ENCODE results near the gene CDK14. TPM values are rescaled to one million over a fixed set of nuclear protein-coding genes. Genes with fewer than 3 reads are reported as not detected.

CDK14 gene
- total RNA-seq, 3 donors from 2014 or later: 0.71 to 1.1 (median 0.95) TPM

DNA sequence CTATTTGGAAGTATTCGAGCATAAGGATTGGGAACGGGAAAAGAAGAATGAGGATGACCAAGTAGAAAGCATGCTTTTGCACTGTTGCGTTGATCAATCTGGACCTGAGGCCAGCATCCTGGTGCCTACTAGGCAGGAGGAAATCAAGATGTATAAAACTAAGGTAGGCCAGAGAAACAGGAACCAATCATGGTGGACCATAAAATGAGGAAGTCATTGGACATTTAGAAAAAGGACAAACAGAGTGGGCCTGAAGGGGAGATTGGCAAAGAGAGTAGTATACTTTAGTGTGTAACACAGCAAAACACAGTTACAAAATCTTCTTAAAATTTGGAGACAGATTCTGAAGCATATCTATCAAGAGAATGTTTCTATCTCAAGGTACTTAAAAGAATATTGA lies 497.1 kb downstream of the CDK14 start:
- no peaks in the 10 kb centered on the region for H3K36me3 Mint-ChIP-seq (ENCODE audit: insufficient read depth)
- ATAC-seq (no peak), DNase-seq (no peak)
- H3K9me3 Mint-ChIP-seq: no peaks in the 10 kb centered on the region
- no peaks in the 10 kb centered on the region for H3K4me1 Mint-ChIP-seq (ENCODE audit: low read depth)
- H3K4me3 Mint-ChIP-seq: no peak overlapping the region
- H3K27me3 Mint-ChIP-seq (ENCODE audit: low read depth): peaks cover 3% of the 10 kb centered on the region

DNA sequence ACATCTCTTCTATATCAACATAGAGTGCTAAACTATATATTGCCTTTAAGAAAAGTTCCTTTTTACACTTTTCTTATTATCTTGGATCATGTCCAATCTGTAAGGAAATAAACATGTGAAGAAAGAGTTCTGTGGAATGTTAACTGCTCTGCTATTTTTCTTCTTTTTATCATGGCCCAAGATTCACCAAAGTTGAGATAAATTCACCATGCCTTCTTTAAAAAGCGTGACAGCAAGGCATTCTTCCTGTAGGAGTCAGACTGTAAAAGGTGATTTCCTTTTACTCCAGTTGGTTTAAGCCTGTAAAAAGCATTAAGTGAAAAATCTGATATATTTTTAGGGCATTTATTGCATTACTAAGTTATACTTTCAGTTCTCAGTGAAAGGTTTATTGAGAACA lies 502.4 kb downstream of the CDK14 start:
- ATAC-seq (no peak), DNase-seq (no peak)
- Mint-ChIP-seq H3K27me3 (ENCODE audit: low read depth) (no peaks in the 10 kb centered on the region), H3K36me3 (ENCODE audit: insufficient read depth) (no peaks in the 10 kb centered on the region), H3K4me3 (no peak overlapping the region), H3K4me1 (ENCODE audit: low read depth) (no peaks in the 10 kb centered on the region), H3K9me3 (no peaks in the 10 kb centered on the region)

DNA sequence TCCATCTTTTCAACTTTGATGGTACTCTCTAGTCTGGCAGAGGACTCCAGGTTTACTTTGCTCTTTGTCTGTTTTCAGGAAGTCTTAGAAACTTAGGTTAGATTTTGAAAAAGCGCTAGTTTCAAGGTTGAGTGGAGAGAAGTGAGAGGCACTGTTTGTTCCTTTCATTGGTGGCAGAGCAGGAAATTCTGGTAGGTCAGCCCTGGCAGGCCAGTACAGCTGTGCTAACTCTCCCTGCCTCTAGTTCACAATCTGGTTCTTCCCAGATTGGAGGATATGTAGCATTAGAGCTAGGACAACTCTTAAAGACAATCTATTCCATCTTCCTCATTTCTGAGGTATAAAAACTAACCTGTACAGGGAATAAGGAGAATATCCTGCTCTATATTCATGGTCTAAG lies 507.2 kb downstream of the CDK14 start:
- DNase-seq: no peak
- H3K36me3 Mint-ChIP-seq (ENCODE audit: insufficient read depth): no peaks in the 10 kb centered on the region
- H3K4me1 Mint-ChIP-seq (ENCODE audit: low read depth): no peaks in the 10 kb centered on the region
- ATAC-seq: no peak
- no peak overlapping the region for H3K4me3 Mint-ChIP-seq
- no peaks in the 10 kb centered on the region for H3K9me3 Mint-ChIP-seq
- peaks cover 3% of the 10 kb centered on the region for H3K27me3 Mint-ChIP-seq (ENCODE audit: low read depth)

DNA sequence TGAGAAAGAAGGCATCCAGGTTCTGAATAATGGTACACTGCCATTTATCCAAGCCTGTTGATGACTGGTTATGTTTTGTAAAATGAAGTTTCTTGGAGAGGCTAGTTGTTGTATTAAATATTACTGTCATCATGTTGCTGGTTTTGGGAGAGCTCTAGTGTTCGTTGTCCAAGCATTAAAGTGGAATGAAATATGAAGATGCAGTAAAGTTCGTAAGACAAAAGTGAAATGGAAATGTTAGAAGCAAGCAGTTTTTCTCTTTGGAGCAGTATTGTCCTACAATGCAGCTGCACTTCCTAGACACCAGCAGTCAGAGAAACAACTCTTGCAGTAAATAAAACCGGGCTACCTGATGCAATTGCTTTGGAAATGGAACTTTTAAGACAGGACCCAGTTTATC lies 511.3 kb downstream of the CDK14 start:
- no peak overlapping the region for H3K4me3 Mint-ChIP-seq
- H3K36me3 Mint-ChIP-seq (ENCODE audit: insufficient read depth): no peaks in the 10 kb centered on the region
- H3K27me3 Mint-ChIP-seq (ENCODE audit: low read depth): peaks cover 3% of the 10 kb centered on the region
- H3K9me3 Mint-ChIP-seq: no peaks in the 10 kb centered on the region
- ATAC-seq: no peak
- no peak for DNase-seq
- H3K4me1 Mint-ChIP-seq (ENCODE audit: low read depth): no peaks in the 10 kb centered on the region

DNA sequence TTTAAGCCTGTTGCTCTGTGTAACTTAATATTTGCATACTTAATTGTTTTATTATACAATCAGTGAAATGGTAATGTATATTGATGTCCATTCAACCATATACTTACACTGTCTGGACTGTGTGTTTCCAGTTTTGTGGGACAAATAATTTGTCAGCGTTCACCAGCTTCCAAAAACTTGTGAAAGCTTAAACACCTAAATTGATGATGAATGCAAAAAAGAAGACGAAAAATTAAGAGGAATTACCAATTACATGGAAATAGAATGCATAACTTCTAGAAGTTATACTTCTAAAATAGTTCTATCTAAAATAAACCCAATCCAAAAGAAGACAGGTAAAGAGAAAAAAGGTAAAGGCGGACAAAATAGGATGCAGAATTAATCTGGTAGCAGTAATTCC lies 513.1 kb downstream of the CDK14 start:
- peaks cover 3% of the 10 kb centered on the region for H3K27me3 Mint-ChIP-seq (ENCODE audit: low read depth)
- H3K4me1 Mint-ChIP-seq (ENCODE audit: low read depth): no peaks in the 10 kb centered on the region
- ATAC-seq (no peak), DNase-seq (no peak)
- no peaks in the 10 kb centered on the region for H3K36me3 Mint-ChIP-seq (ENCODE audit: insufficient read depth)
- H3K4me3 Mint-ChIP-seq: no peak overlapping the region
- H3K9me3 Mint-ChIP-seq: no peaks in the 10 kb centered on the region

DNA sequence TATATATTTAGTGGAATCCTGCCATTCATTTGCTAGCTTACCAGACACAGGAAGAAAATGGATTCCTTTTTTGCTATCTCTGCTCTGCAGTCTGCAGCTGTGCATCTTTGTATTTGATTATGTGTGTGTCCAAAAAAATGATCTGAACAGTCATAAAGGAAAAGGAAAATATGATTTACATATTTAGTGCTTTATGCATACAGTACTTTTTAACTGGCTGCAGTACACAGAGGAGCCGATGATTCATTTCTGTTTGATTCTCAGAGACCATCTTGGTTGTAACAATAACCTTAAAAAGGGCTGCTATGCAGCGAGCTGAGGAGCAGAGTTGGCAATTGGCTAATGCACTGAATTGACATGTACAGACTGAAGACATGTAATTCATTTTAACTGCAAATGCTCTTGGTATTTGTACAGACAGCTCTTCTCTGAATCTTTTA lies 516.8 kb downstream of the CDK14 start:
- DNase-seq (no peak), ATAC-seq (no peak)
- Mint-ChIP-seq H3K27me3 (ENCODE audit: low read depth) (no peaks in the 10 kb centered on the region), H3K36me3 (ENCODE audit: insufficient read depth) (no peaks in the 10 kb centered on the region), H3K4me1 (ENCODE audit: low read depth) (no peaks in the 10 kb centered on the region), H3K4me3 (no peak overlapping the region), H3K9me3 (no peaks in the 10 kb centered on the region)

DNA sequence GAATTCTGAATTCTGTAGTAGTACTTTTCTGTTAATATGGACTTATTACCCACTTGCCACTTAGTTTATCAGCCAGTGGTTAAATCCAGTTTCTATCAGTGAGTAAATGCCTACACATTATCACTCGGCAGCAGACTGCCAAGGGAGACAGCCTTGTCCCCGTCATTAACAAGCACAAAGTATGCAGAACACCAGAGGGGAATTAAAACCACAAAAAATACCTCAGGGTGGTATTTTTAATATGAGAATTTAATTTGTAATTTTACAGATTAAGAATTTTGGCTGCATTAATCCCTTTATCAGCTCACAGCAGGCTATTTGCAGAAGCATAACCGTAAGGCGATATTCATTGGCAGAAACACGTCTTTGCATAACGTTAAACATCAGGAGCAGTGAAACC lies 518.1 kb downstream of the CDK14 start:
- Mint-ChIP-seq H3K4me1 (ENCODE audit: low read depth) (no peaks in the 10 kb centered on the region), H3K9me3 (no peaks in the 10 kb centered on the region), H3K36me3 (ENCODE audit: insufficient read depth) (no peaks in the 10 kb centered on the region), H3K27me3 (ENCODE audit: low read depth) (no peaks in the 10 kb centered on the region), H3K4me3 (no peak overlapping the region)
- DNase-seq (no peak), ATAC-seq (no peak)

DNA sequence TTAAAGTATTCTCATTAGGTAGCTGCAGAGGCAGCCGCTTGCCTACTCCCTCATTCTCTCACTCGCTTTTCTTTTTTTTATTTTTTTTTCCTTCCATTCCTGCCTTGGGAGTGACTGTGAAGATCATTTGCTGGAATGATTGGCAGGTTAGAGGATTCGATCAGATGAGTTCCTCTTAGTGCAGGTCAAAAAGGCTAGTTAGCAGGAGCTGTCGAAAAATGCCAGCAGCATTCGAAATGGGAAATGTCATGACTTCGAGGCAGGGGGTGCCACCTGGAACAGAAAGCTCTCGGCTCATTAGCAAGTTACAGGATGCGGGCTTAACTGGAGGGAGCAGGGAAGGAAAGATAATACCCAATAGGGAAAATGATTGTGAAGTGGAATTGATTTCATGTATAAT lies 530.6 kb downstream of the CDK14 start:
- ATAC-seq (no peak), DNase-seq (no peak)
- peaks cover 2% of the 10 kb centered on the region for H3K27me3 Mint-ChIP-seq (ENCODE audit: low read depth)
- H3K9me3 Mint-ChIP-seq: no peaks in the 10 kb centered on the region
- H3K4me3 Mint-ChIP-seq: no peak overlapping the region
- no peaks in the 10 kb centered on the region for H3K36me3 Mint-ChIP-seq (ENCODE audit: insufficient read depth)
- no peaks in the 10 kb centered on the region for H3K4me1 Mint-ChIP-seq (ENCODE audit: low read depth)

DNA sequence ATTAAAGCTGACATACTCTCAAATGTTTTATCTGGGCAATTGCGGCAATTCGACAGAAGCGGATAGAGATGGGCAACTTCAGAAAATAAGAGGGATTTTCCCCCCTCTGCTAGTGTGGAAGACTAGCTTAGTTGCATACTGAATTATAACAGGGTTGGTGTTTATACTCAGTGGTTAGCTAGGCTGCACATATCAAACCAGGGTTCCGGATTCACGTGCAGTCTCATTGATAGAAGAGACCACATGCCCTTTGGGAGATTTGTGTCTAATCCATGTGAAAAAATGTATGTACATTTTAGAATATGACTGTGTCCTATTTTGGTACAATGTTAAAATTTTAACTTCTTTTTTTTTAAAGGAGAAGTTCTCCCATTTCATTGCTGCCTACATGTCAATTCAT lies 531.2 kb downstream of the CDK14 start:
- H3K9me3 Mint-ChIP-seq: no peaks in the 10 kb centered on the region
- H3K27me3 Mint-ChIP-seq (ENCODE audit: low read depth): peaks cover 5% of the 10 kb centered on the region
- no peaks in the 10 kb centered on the region for H3K4me1 Mint-ChIP-seq (ENCODE audit: low read depth)

DNA sequence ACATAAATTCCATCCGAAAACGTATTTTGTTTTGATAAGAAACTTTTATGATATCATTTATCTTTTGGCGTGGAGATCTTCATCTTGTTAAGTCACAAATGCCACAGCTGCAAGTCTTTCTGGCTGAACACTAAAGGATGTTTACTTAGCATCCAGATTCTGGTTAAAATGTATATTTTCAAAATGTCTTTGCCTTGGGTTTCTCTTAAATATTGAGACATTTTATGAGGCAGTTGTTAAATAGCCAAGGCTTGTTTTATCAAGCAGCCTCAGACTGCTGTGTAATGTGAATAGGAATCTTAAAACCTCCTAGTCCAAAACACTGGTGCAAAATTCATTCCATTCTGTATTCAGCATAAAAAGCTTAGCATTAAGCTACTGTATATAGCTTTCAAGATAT lies 531.8 kb downstream of the CDK14 start:
- Mint-ChIP-seq H3K4me1 (ENCODE audit: low read depth) (no peaks in the 10 kb centered on the region), H3K9me3 (no peaks in the 10 kb centered on the region), H3K4me3 (no peak overlapping the region), H3K36me3 (ENCODE audit: insufficient read depth) (no peaks in the 10 kb centered on the region), H3K27me3 (ENCODE audit: low read depth) (peaks cover 5% of the 10 kb centered on the region)
- ATAC-seq (no peak), DNase-seq (no peak)

More for the DNA sequence above, 531.2 kb downstream of the CDK14 start:
- Mint-ChIP-seq H3K4me3 (no peak overlapping the region), H3K36me3 (ENCODE audit: insufficient read depth) (no peaks in the 10 kb centered on the region)
- DNase-seq (no peak), ATAC-seq (no peak)

DNA sequence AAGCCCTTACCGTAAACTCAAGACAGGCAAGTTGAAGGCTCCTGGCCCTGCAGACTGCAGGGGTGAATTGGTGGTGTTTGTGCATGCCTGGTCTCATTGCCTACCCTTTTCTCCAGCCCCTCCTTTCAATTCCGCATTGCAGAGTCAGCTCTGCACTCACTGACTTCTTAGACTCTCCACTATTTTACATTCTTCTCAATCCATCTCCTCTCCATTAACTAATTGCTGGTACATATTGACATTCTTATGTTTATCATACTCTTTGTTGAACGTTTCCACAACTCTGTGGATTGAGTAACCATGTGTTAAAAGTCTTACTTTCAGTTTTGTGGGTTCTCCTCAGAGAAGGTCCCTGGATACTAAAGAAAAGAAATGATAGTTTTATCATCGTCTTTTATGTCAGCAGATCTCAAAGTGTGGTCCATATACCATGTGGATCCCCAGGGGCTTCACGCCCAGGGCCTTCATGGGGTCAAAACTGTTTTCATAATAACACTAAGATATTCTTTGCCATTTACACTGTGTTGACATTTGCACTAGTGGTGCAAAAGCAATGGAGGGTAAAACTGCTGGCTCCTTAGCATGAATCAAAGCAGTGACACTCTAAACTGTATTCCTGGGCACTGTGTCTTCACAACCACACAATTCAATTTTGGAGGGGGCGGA lies 532.7 kb downstream of the CDK14 start:
- ATAC-seq: no peak
- Mint-ChIP-seq H3K4me3 (no peak overlapping the region), H3K27me3 (ENCODE audit: low read depth) (peaks cover 5% of the 10 kb centered on the region), H3K4me1 (ENCODE audit: low read depth) (no peaks in the 10 kb centered on the region), H3K9me3 (no peaks in the 10 kb centered on the region), H3K36me3 (ENCODE audit: insufficient read depth) (no peaks in the 10 kb centered on the region)
- DNase-seq: no peak

DNA sequence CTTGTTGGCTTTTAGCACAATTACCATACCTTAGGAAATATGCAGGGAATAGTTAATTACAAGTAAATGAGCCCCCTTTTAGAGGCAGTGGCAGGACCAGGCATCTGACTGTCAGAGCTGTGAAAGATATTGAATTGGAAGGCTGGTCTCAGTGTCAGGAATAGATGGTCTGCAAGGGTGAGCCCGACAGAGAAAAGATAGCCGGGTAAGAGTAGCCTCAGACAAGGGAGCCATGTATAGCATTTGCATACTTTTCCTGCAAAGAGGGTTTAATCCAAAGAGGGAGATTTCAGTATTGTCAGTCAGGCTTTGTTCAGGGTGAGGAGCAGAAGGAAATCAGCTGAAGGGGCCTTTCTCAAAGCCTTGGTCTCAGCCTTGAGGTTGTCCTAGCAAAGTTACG lies 539.2 kb downstream of the CDK14 start:
- ATAC-seq (no peak), DNase-seq (no peak)
- Mint-ChIP-seq H3K36me3 (ENCODE audit: insufficient read depth) (no peaks in the 10 kb centered on the region), H3K9me3 (no peaks in the 10 kb centered on the region), H3K4me1 (ENCODE audit: low read depth) (no peaks in the 10 kb centered on the region), H3K4me3 (no peak overlapping the region), H3K27me3 (ENCODE audit: low read depth) (peaks cover 3% of the 10 kb centered on the region)

DNA sequence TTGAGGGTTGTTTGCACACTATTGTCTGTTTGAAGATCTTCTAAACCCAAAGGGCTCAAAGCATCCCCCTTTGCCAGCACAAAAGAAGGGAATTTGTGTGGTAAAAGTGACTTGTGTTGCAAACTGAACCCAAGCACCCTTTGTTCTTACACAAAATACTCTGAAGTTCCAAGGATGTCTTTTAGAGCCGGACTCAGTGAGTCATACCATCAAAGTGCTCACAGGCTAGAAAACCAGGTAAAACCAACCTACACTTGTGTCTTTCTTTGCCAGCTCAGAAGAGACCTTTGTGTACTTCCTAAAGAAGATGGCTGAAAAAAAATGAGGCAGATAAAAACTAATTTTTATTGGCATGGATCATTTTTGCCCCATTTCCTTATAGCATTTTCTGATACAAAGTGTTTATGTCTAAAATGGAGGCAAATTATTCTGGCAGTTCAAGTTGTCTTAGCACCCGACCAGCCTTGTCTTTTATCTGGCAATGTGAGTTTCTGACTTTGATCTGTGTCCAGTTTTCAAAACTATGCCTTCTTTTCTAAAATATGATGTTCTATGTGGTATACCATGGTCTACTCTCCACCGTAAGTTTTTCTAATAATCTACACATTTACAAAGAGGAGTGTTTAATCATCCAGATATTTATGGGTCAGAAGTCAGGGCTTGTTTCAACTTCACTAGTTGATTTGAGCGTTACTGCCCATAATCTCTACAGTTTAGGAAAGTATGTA lies 539.7 kb downstream of the CDK14 start:
- H3K4me3 Mint-ChIP-seq: no peak overlapping the region
- no peak for ATAC-seq
- H3K36me3 Mint-ChIP-seq (ENCODE audit: insufficient read depth): no peaks in the 10 kb centered on the region
- H3K27me3 Mint-ChIP-seq (ENCODE audit: low read depth): peaks cover 3% of the 10 kb centered on the region
- DNase-seq: no peak
- H3K9me3 Mint-ChIP-seq: no peaks in the 10 kb centered on the region
- H3K4me1 Mint-ChIP-seq (ENCODE audit: low read depth): no peaks in the 10 kb centered on the region

DNA sequence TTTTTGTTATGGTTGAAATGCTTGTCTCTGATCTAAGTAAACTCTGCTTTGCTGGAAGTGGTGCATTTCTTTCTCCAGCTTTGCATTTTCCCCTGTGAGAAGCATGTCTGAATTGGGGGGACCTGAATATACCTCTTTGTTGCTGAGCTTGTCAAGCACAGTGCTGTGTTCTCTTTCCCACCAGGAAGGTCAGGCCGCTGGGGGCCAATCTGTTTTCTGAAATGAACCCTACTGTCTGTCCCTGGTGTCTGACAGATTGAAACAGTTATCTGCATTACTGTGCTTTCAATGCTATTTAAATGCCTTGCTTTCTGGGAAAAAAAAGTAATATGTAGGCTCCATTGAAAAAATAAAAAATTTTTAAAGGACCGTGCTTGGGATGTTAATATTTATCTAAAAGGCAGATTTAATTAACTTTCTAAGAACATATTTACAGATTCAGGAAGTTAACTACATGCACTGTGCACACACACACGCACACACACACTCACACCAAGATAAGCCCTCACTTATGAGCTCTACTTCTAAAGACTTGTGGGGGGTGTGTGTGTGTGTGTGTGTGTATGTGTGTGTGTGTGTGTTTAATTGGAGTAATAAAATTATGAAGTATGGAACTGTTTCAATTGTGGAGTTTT lies 541.1 kb downstream of the CDK14 start:
- ATAC-seq (no peak), DNase-seq (no peak)
- no peaks in the 10 kb centered on the region for H3K4me1 Mint-ChIP-seq (ENCODE audit: low read depth)

DNA sequence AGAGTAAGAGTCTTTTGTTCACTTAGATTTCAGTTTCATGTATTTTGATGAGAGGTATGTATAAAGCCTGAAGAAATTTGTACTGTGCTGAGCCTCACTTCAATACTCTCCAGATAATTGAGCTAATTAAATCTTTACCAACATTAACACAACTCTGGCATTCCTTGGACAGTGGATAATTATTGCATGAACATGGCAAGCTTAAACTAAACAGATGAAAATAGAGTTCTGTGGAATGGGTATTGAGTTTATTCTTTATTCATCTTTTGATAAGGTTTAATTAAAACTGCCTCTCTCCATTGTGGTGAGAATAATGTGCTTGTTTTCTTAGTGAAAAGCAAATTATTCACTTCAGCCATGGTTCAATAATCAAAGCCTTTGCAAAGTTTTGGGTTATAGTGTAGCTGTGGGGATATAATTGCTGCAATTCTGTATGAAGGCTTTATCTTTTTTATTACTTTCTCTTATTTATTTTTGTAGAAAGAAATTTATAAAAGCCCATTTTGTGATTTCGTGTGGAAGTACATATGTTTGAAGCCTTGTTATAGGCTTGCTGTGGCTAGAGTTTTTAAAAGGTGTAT lies 541.8 kb downstream of the CDK14 start:
- no peaks in the 10 kb centered on the region for H3K4me1 Mint-ChIP-seq (ENCODE audit: low read depth)

More for the DNA sequence above, 541.1 kb downstream of the CDK14 start:
- Mint-ChIP-seq H3K4me3 (no peak overlapping the region), H3K27me3 (ENCODE audit: low read depth) (no peaks in the 10 kb centered on the region), H3K9me3 (no peaks in the 10 kb centered on the region), H3K36me3 (ENCODE audit: insufficient read depth) (no peaks in the 10 kb centered on the region)

More for the DNA sequence above, 541.8 kb downstream of the CDK14 start:
- Mint-ChIP-seq H3K4me3 (no peak overlapping the region), H3K36me3 (ENCODE audit: insufficient read depth) (no peaks in the 10 kb centered on the region), H3K27me3 (ENCODE audit: low read depth) (no peaks in the 10 kb centered on the region), H3K9me3 (no peaks in the 10 kb centered on the region)
- DNase-seq (no peak), ATAC-seq (no peak)

Measured in activated T-cell treated with anti-CD3 and anti-CD28 coated beads, Interleukin-2, amount 50 U/mL, for 4 hours (primary cell).